Natural killer cell (primary cell): ENCODE results near the gene GBP5. TPM values are rescaled to one million over a fixed set of nuclear protein-coding genes. Genes with fewer than 3 reads are reported as not detected.
A peak's percentile ranks its signal among the peaks of the same experiment; 100 is the strongest.
"Not testable (repeated sequence)": the region's sequence is repeated elsewhere in the genome, so short reads cannot be mapped to it uniquely, and the experiment has no call there.

Experiments
- ATAC-seq, 3 donors: fragments of 150-1000 bp in 2 of 3; fragments of 200-7000 bp in 1 of 3; cut with Tn5 transposase; 1 replicate in 1 of 3; 2 replicates in 2 of 3; pipeline ENCODE4 v1.10.0; 2021; ENCODE audit warnings: mild to moderate bottlenecking in 2 of 3, moderate library complexity in 2 of 3
- DNase-seq, 2 donors: peaks; one replicate each; pipeline versions ENCODE4 v3.0.0 to v3.0.0-alpha.2; 2013 to 2021; ENCODE audit warnings: mixed read lengths in 1 of 2
- H3K27ac ChIP-seq: one replicate; pipeline ENCODE4 v1.5.1; 2013; ENCODE audit warnings: mild to moderate bottlenecking, low read length
- H3K27me3 ChIP-seq: one replicate; pipeline ENCODE4 v1.6.1; 2013; ENCODE audit warnings: low read length; ENCODE audit not compliant: control insufficient read depth, insufficient read depth
- H3K36me3 ChIP-seq: one replicate; pipeline ENCODE4 v1.6.1; 2013; ENCODE audit warnings: low read length; ENCODE audit not compliant: control insufficient read depth, insufficient read depth
- H3K4me1 ChIP-seq: one replicate; pipeline ENCODE4 v1.6.1; 2013; ENCODE audit warnings: low read length; ENCODE audit not compliant: control insufficient read depth, insufficient read depth
- H3K4me3 ChIP-seq: one replicate; pipeline ENCODE4 v1.5.1; 2013; ENCODE audit warnings: low read length
- H3K9me3 ChIP-seq: one replicate; pipeline ENCODE4 v1.6.1; 2013; ENCODE audit warnings: low read length; ENCODE audit not compliant: control insufficient read depth, insufficient read depth
- H3K27ac Mint-ChIP-seq, 2 donors: one replicate each; pipeline ENCODE4 v1.8.0; 2022; ENCODE audit warnings: mild to moderate bottlenecking in 2 of 2, mixed read lengths in 2 of 2, moderate library complexity in 1 of 2
- H3K27me3 Mint-ChIP-seq, 2 donors: one replicate each; pipeline ENCODE4 v1.8.0; 2022; ENCODE audit warnings: low read depth in 2 of 2, mixed read lengths in 2 of 2
- H3K36me3 Mint-ChIP-seq: one replicate; pipeline ENCODE4 v1.8.0; 2022; ENCODE audit warnings: mixed read lengths
- H3K4me1 Mint-ChIP-seq, 2 donors: one replicate each; pipeline ENCODE4 v1.8.0; 2022; ENCODE audit warnings: mixed read lengths in 2 of 2
- H3K4me3 Mint-ChIP-seq: one replicate; pipeline ENCODE4 v1.8.0; 2022; ENCODE audit warnings: mild to moderate bottlenecking, moderate library complexity, mixed read lengths
- H3K9me3 Mint-ChIP-seq, 2 donors: one replicate each; pipeline ENCODE4 v1.8.0; 2022; ENCODE audit warnings: mixed read lengths in 2 of 2
- CTCF ChIP-seq: fragments of 200-600 bp; IDR thresholded peaks from one replicate; pipeline ENCODE4 v1.8.0; 2022; ENCODE audit warnings: antibody characterized with exemption
- WGBS: methylation state at CpG from one replicate; pipeline ENCODE4 v1.1.7; 2013; ENCODE audit warnings: missing lambda C conversion rate; ENCODE audit not compliant: insufficient coverage; 5-methylcytosine and 5-hydroxymethylcytosine counted together
- intact Hi-C: fragments of 100-400 bp; cut with micrococcal nuclease; formaldehyde crosslinking; loops from one replicate; pipeline ENCODE4 v1.14.2; 2022
- total RNA-seq, 4 donors: library from RNA; stranded (reverse); fragments of 120-200 nt in 1 of 4; gene quantifications; one replicate each; pipeline versions ENCODE4 v1.2.3 to v1.2.4, GENCODE V29; 2013 to 2022

Gene GBP5
- total RNA-seq, 3 donors from 2014 or later (not counting 1 experiment from before 2014, with no cell fraction given), result 191 to 249 (median 219) TPM

- Mint-ChIP-seq H3K36me3 (no peaks in the 10 kb centered on the region), H3K4me1 (peaks cover 48 to 59% of the 10 kb centered on the region in 2 donors)
Observed at GRCh38 chr1:89287181-89288050, 14.8 kb upstream of the GBP5 start.

GRCh38 chr1:89286549-89287180 lies 14.0 kb upstream of the GBP5 start:
- Mint-ChIP-seq H3K4me1 (peaks cover 54 to 64% of the 10 kb centered on the region in 2 donors), H3K9me3 (no peaks in the 10 kb centered on the region), H3K36me3 (no peaks in the 10 kb centered on the region), H3K27ac (peak overlapping the region; percentile 85 to 94), H3K27me3 (no peaks in the 10 kb centered on the region), H3K4me3 (peak overlapping the region; percentile 60)
- peak; percentile 60 to 68 (median 65) for ATAC-seq
- WGBS, result 3% methylated on average over 2 of the region's 3 CpGs
- H3K9me3 ChIP-seq, result no peaks in the 10 kb centered on the region
- H3K4me3 ChIP-seq, result no peak overlapping the region
- TF ChIP-seq CTCF, result no peak
- peaks cover 40% of the 10 kb centered on the region for H3K4me1 ChIP-seq
- DNase-seq, result peak in 1 of 2 donors; percentile 56
- H3K27ac ChIP-seq, result peak overlapping the region; percentile 79
- intact Hi-C loops, result loop anchor here (1.0 to 5.0 kb wide), 4 partner anchors 8 to 289 kb away; no protein-coding TSS in a partner anchor
- H3K27me3 ChIP-seq, result no peaks in the 10 kb centered on the region
- H3K36me3 ChIP-seq, result no peaks in the 10 kb centered on the region

More at GRCh38 chr1:89287181-89288050, 14.8 kb upstream of the GBP5 start:
- Histone ChIP-seq H3K4me1 (peaks cover 40% of the 10 kb centered on the region), H3K27me3 (no peaks in the 10 kb centered on the region), H3K36me3 (no peaks in the 10 kb centered on the region), H3K27ac (peak overlapping the region; percentile 79), H3K4me3 (no peak overlapping the region), H3K9me3 (peaks cover 1% of the 10 kb centered on the region)
- no peak for ATAC-seq
- Mint-ChIP-seq H3K9me3 (no peaks in the 10 kb centered on the region), H3K27me3 (no peaks in the 10 kb centered on the region), H3K27ac (peak overlapping the region; percentile 85 to 94), H3K4me3 (peak overlapping the region; percentile 60)
- no peak for TF ChIP-seq CTCF
- DNase-seq, result no peak
- 53% methylated on average over 5 of the region's 5 CpGs for WGBS
- intact Hi-C loops, result loop anchor here (1.0 to 5.0 kb wide), 3 partner anchors 23 to 290 kb away; no protein-coding TSS in a partner anchor

- Histone ChIP-seq H3K27me3 (no peaks in the 10 kb centered on the region), H3K9me3 (no peaks in the 10 kb centered on the region), H3K4me3 (no peak overlapping the region), H3K36me3 (no peaks in the 10 kb centered on the region), H3K27ac (peak overlapping the region; percentile 79), H3K4me1 (peaks cover 40% of the 10 kb centered on the region)
- ATAC-seq (peak; percentile 71 to 80 (median 77)), DNase-seq (peak; percentile 33 to 50)
- Mint-ChIP-seq H3K4me1 (peaks cover 62 to 70% of the 10 kb centered on the region in 2 donors), H3K27me3 (no peaks in the 10 kb centered on the region), H3K36me3 (no peaks in the 10 kb centered on the region), H3K27ac (peak overlapping the region; percentile 85 to 94), H3K9me3 (no peaks in the 10 kb centered on the region), H3K4me3 (peak overlapping the region; percentile 60)
- intact Hi-C loops, result loop anchor here (1.0 to 5.0 kb wide), 4 partner anchors 8 to 289 kb away; partner anchors contain the start of gene GBP5
- 53% methylated on average over 6 of the region's 6 CpGs for WGBS
- TF ChIP-seq CTCF, result no peak
Observed at GRCh38 chr1:89285745-89286380, 13.2 kb upstream of the GBP5 start.

- H3K9me3 Mint-ChIP-seq, H3K27me3 Mint-ChIP-seq, H3K27me3 ChIP-seq, ATAC-seq, H3K36me3 Mint-ChIP-seq, DNase-seq, intact Hi-C loops, H3K9me3 ChIP-seq, H3K4me3 ChIP-seq, H3K36me3 ChIP-seq: not testable (repeated sequence)
- Histone ChIP-seq H3K27ac (peak overlapping the region; percentile 79), H3K4me1 (peaks cover 49% of the 10 kb centered on the region)
- Mint-ChIP-seq H3K4me3 (peak overlapping the region; percentile 55), H3K4me1 (peaks cover 78 to 81% of the 10 kb centered on the region in 2 donors), H3K27ac (peak overlapping the region; percentile 85 to 94)
- 51% methylated on average over 5 of the region's 5 CpGs for WGBS
Observed at GRCh38 chr1:89284078-89284763, 11.6 kb upstream of the GBP5 start.
